ENCODE measurements around the gene AP1S2. TPM values are rescaled to one million over a fixed set of nuclear protein-coding genes. Genes with fewer than 3 reads are reported as not detected.

AP1S2 gene
- 63.6 TPM for polyA plus RNA-seq (2013, experiment 1 of 2)
- polyA plus RNA-seq (2013, experiment 2 of 2) = 64.5 TPM

DNA sequence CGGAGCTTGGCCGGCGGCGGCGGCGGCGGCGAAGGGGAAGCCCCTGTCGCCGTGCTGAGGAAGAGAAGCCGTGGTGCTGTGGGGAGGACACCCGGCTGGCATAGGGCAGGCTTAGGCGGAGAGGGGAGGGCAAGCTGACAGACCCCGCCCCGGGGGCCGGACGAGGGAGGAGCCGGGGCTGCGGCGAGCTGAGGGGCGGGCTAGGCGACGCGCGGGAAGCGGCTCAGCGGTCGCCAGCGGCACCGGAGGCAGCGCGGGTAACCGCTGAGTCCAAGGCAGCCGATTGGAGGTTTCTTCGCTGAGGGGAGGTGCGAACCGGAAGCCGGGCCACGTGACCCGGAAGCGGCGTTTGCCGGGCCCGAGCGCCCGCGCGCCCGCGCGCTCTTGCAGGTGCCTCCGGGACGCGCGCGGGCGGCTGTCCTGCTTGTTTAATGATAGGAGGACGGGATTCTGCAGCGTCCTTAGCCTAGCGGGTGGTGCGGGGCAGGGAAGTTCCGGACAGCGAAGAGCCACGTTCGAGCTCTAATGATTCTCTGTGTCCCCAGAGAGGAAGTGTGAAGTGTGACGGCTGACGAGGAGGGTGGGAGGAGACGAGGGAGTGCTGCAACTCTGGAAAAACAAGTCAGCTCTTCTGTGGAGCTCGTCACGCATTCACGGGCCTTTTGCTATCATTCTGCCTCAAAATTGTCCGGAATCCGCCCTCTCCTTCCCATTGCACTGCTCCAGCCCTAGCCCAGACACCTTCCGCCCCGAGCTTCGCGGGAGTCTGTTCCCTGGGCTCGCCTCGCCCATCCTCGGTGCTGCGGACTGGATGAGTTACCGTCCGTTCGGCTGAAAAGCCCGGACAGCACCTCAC lies at the start of gene AP1S2:
Gene AP1S2, minus strand, starts transcription at position 102 of the 856 bp plus-strand sequence. CDS start 2,289 bp downstream, outside the sequence.
- peak within 1 kb of the TSS; percentile 88 for H3K27ac ChIP-seq (ENCODE audit: low read depth, low read length)
- H3K18ac ChIP-seq (ENCODE audit: low read length) = peak within 1 kb of the TSS; percentile 97
- H4K8ac ChIP-seq (ENCODE audit: low read depth, low read length) = peak within 1 kb of the TSS; percentile 84
- whole genome bisulfite sequencing (ENCODE audit: extremely low coverage, insufficient coverage, low lambda C conversion rate) = no CpG with 5 or more reads among the region's 85 CpGs
- H3K23ac ChIP-seq (ENCODE audit: low read length) = no peak within 1 kb of the TSS
- peaks cover 22% of the 10 kb centered on the region for H3K79me2 ChIP-seq (ENCODE audit: control insufficient read depth, insufficient read depth, low read length)
- H3K27me3 ChIP-seq (ENCODE audit: insufficient read depth, low read length, poor library complexity) = no peaks in the 10 kb centered on the region
- H3K79me1 ChIP-seq (ENCODE audit: low read length) = no peaks in the 10 kb centered on the region
- DNase-seq = peak; percentile 97
- H3K36me3 ChIP-seq (ENCODE audit: control insufficient read depth, insufficient read depth, low read length) = no peaks in the 10 kb centered on the region
- no peak within 1 kb of the TSS for H2BK120ac ChIP-seq (ENCODE audit: low read depth, low read length)
- no peaks in the 10 kb centered on the region for H3K4me1 ChIP-seq (ENCODE audit: control insufficient read depth, low read depth, low read length)
- peak within 1 kb of the TSS; percentile 49 for H3K4me2 ChIP-seq (ENCODE audit: low read length)
- no peak within 1 kb of the TSS for H2BK15ac ChIP-seq (replicated peaks; ENCODE audit: low read depth)
- H2AK5ac ChIP-seq (ENCODE audit: low read length) = no peak within 1 kb of the TSS
- H3K4ac ChIP-seq (ENCODE audit: low read depth, low read length) = no peak within 1 kb of the TSS
- H2BK5ac ChIP-seq (ENCODE audit: low read length) = no peak within 1 kb of the TSS
- H3K4me3 ChIP-seq (ENCODE audit: low read length) = peak within 1 kb of the TSS; percentile 75
- no peak within 1 kb of the TSS for H4K5ac ChIP-seq (ENCODE audit: low read length)
- peak within 1 kb of the TSS; percentile 92 for H3K56ac ChIP-seq (ENCODE audit: low read length)
- peak within 1 kb of the TSS; percentile 80 for H3K9ac ChIP-seq (ENCODE audit: low read length)

DNA sequence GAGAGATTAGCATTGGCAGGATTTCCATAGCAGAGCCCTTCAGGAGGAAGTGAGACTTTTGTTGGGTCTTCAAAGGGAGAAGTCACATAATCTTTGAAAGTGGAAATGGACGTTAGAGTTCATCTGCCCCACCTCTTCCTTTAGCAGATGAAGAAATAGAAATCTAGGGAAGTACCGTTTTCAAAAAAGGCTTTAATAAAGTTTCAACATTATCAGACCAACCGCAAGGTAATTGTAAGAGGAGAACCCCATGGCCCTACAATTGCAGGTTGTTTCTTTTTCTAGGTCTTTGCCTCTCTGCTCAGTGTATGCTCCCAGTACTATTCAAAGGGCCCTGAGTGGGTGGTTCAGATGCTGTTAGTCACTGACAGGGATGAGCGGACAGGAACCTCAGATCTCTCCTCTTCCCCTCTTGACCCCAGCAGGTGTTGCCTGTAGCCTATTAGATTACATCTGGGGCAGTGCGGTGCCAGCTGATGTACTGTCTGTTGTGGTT lies 48.6 kb upstream of the AP1S2 start:
- DNase-seq = no peak
- WGBS (ENCODE audit: extremely low coverage, insufficient coverage, low lambda C conversion rate) = no CpG with 5 or more reads among the region's 5 CpGs
- H3K23ac ChIP-seq (ENCODE audit: low read length) = no peak overlapping the region

DNA sequence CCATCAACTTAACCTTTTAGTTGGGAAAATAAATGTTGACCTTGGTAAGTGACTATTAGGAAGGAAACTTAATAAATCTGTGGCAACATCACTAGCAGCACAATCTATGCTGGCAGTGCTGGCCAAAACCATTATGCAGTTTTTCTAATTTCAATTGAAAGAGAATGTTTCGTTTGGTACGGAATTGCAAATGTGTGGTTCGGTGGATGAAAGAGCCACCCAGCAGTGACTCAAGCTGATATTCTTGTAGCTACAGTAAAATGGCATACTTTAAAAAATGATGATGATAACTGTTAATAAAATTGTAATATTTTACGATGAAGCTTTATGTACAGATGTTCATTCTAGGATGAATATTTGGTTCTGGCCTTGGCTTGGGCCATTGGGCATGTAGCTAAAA lies 40.7 kb upstream of the AP1S2 start:
- Histone ChIP-seq H3K56ac (ENCODE audit: low read length) (no peak overlapping the region), H3K79me2 (ENCODE audit: control insufficient read depth, insufficient read depth, low read length) (no peaks in the 10 kb centered on the region), H2BK15ac (replicated peaks; ENCODE audit: low read depth) (no peak overlapping the region), H3K4me3 (ENCODE audit: low read length) (no peak overlapping the region), H4K8ac (ENCODE audit: low read depth, low read length) (no peak overlapping the region), H2AK5ac (ENCODE audit: low read length) (no peak overlapping the region), H3K79me1 (ENCODE audit: low read length) (no peaks in the 10 kb centered on the region), H3K4me1 (ENCODE audit: control insufficient read depth, low read depth, low read length) (no peaks in the 10 kb centered on the region), H3K4ac (ENCODE audit: low read depth, low read length) (no peak overlapping the region), H3K9ac (ENCODE audit: low read length) (no peak overlapping the region), H2BK5ac (ENCODE audit: low read length) (no peak overlapping the region), H3K4me2 (ENCODE audit: low read length) (no peak overlapping the region), H3K27ac (ENCODE audit: low read depth, low read length) (no peak overlapping the region), H3K27me3 (ENCODE audit: insufficient read depth, low read length, poor library complexity) (no peaks in the 10 kb centered on the region), H4K5ac (ENCODE audit: low read length) (no peak overlapping the region), H2BK120ac (ENCODE audit: low read depth, low read length) (no peak overlapping the region), H3K18ac (ENCODE audit: low read length) (no peak overlapping the region), H3K23ac (ENCODE audit: low read length) (no peak overlapping the region), H3K36me3 (ENCODE audit: control insufficient read depth, insufficient read depth, low read length) (no peaks in the 10 kb centered on the region)
- no peak for DNase-seq
- WGBS (ENCODE audit: extremely low coverage, insufficient coverage, low lambda C conversion rate) = no CpG with 5 or more reads among the region's 4 CpGs

More for the DNA sequence above, 48.6 kb upstream of the AP1S2 start:
- Histone ChIP-seq H3K4me2 (ENCODE audit: low read length) (no peak overlapping the region), H2BK5ac (ENCODE audit: low read length) (no peak overlapping the region), H3K9ac (ENCODE audit: low read length) (no peak overlapping the region), H3K4me1 (ENCODE audit: control insufficient read depth, low read depth, low read length) (no peaks in the 10 kb centered on the region), H3K79me1 (ENCODE audit: low read length) (no peaks in the 10 kb centered on the region), H3K36me3 (ENCODE audit: control insufficient read depth, insufficient read depth, low read length) (no peaks in the 10 kb centered on the region), H3K4ac (ENCODE audit: low read depth, low read length) (no peak overlapping the region), H3K18ac (ENCODE audit: low read length) (no peak overlapping the region), H3K27ac (ENCODE audit: low read depth, low read length) (no peak overlapping the region), H2BK15ac (replicated peaks; ENCODE audit: low read depth) (no peak overlapping the region), H4K8ac (ENCODE audit: low read depth, low read length) (no peak overlapping the region), H3K56ac (ENCODE audit: low read length) (no peak overlapping the region), H4K5ac (ENCODE audit: low read length) (no peak overlapping the region), H3K4me3 (ENCODE audit: low read length) (no peak overlapping the region), H3K27me3 (ENCODE audit: insufficient read depth, low read length, poor library complexity) (no peaks in the 10 kb centered on the region), H2BK120ac (ENCODE audit: low read depth, low read length) (no peak overlapping the region), H2AK5ac (ENCODE audit: low read length) (no peak overlapping the region), H3K79me2 (ENCODE audit: control insufficient read depth, insufficient read depth, low read length) (no peaks in the 10 kb centered on the region)

DNA sequence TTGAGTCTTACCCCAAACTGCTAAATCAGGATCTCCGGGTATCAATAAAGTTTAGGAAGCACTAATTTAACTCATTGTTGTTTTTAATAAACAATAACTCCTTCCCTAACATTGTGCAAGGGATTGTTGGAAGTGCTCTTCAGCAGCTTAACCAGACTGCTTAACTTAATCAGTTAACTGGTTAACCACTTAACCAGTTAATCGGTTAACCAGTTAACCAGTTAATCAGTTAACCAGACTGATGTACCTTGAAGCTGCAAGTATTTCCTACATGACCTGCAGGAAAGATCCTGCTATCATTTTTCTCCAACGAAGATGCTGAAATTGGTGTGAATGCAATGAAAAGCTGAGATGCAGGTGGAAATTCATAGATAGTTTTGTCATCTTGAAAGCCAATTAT lies 40.1 kb upstream of the AP1S2 start:
- Histone ChIP-seq H3K27ac (ENCODE audit: low read depth, low read length) (no peak overlapping the region), H3K4me3 (ENCODE audit: low read length) (no peak overlapping the region), H2BK120ac (ENCODE audit: low read depth, low read length) (no peak overlapping the region), H3K36me3 (ENCODE audit: control insufficient read depth, insufficient read depth, low read length) (no peaks in the 10 kb centered on the region), H4K5ac (ENCODE audit: low read length) (no peak overlapping the region), H2AK5ac (ENCODE audit: low read length) (no peak overlapping the region), H2BK15ac (replicated peaks; ENCODE audit: low read depth) (no peak overlapping the region), H3K23ac (ENCODE audit: low read length) (no peak overlapping the region), H3K18ac (ENCODE audit: low read length) (no peak overlapping the region), H2BK5ac (ENCODE audit: low read length) (no peak overlapping the region), H3K9ac (ENCODE audit: low read length) (no peak overlapping the region), H3K4me1 (ENCODE audit: control insufficient read depth, low read depth, low read length) (no peaks in the 10 kb centered on the region), H3K56ac (ENCODE audit: low read length) (no peak overlapping the region), H4K8ac (ENCODE audit: low read depth, low read length) (no peak overlapping the region), H3K79me1 (ENCODE audit: low read length) (no peaks in the 10 kb centered on the region), H3K27me3 (ENCODE audit: insufficient read depth, low read length, poor library complexity) (no peaks in the 10 kb centered on the region), H3K4ac (ENCODE audit: low read depth, low read length) (no peak overlapping the region), H3K79me2 (ENCODE audit: control insufficient read depth, insufficient read depth, low read length) (no peaks in the 10 kb centered on the region), H3K4me2 (ENCODE audit: low read length) (no peak overlapping the region)
- no peak for DNase-seq
- no CpG with 5 or more reads among the region's 3 CpGs for WGBS (ENCODE audit: extremely low coverage, insufficient coverage, low lambda C conversion rate)

DNA sequence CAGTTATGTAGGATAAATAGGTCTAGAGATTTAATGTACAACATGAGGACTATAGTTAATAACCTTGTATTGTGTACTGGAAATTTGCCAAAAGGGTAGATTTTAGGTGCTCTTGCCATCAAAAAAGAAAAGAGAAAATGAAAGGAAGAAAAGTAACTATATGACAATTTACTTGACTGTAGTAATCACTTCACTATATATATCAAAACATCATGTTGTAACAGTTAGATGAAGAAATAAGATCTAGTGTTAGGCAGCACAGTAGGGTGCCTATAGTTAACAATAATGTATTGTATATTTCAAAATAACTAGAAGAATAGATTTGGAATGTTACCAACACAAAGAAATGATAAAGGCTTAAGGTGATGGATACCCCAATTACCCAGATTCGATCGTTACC lies 35.9 kb upstream of the AP1S2 start:
- H3K4me2 ChIP-seq (ENCODE audit: low read length) = no peak overlapping the region
- no peak overlapping the region for H2AK5ac ChIP-seq (ENCODE audit: low read length)
- H3K79me1 ChIP-seq (ENCODE audit: low read length) = no peaks in the 10 kb centered on the region
- no peak overlapping the region for H3K27ac ChIP-seq (ENCODE audit: low read depth, low read length)
- H3K4me3 ChIP-seq (ENCODE audit: low read length) = no peak overlapping the region
- H2BK120ac ChIP-seq (ENCODE audit: low read depth, low read length) = no peak overlapping the region
- WGBS (ENCODE audit: extremely low coverage, insufficient coverage, low lambda C conversion rate) = no CpG with 5 or more reads among the region's 2 CpGs
- no peaks in the 10 kb centered on the region for H3K36me3 ChIP-seq (ENCODE audit: control insufficient read depth, insufficient read depth, low read length)
- H3K27me3 ChIP-seq (ENCODE audit: insufficient read depth, low read length, poor library complexity) = no peaks in the 10 kb centered on the region
- no peaks in the 10 kb centered on the region for H3K4me1 ChIP-seq (ENCODE audit: control insufficient read depth, low read depth, low read length)
- no peak overlapping the region for H3K23ac ChIP-seq (ENCODE audit: low read length)
- no peak overlapping the region for H3K56ac ChIP-seq (ENCODE audit: low read length)
- H2BK5ac ChIP-seq (ENCODE audit: low read length) = no peak overlapping the region
- H4K5ac ChIP-seq (ENCODE audit: low read length) = no peak overlapping the region
- DNase-seq = no peak
- no peak overlapping the region for H3K9ac ChIP-seq (ENCODE audit: low read length)
- no peaks in the 10 kb centered on the region for H3K79me2 ChIP-seq (ENCODE audit: control insufficient read depth, insufficient read depth, low read length)
- H4K8ac ChIP-seq (ENCODE audit: low read depth, low read length) = no peak overlapping the region
- H3K4ac ChIP-seq (ENCODE audit: low read depth, low read length) = no peak overlapping the region
- no peak overlapping the region for H2BK15ac ChIP-seq (replicated peaks; ENCODE audit: low read depth)
- no peak overlapping the region for H3K18ac ChIP-seq (ENCODE audit: low read length)
